ENCODE data around the gene C1QL4.
"Not testable (repeated sequence)": the region's sequence is repeated elsewhere in the genome, so short reads cannot be mapped to it uniquely, and the experiment has no call there.

The C1QL4 gene

DNA sequence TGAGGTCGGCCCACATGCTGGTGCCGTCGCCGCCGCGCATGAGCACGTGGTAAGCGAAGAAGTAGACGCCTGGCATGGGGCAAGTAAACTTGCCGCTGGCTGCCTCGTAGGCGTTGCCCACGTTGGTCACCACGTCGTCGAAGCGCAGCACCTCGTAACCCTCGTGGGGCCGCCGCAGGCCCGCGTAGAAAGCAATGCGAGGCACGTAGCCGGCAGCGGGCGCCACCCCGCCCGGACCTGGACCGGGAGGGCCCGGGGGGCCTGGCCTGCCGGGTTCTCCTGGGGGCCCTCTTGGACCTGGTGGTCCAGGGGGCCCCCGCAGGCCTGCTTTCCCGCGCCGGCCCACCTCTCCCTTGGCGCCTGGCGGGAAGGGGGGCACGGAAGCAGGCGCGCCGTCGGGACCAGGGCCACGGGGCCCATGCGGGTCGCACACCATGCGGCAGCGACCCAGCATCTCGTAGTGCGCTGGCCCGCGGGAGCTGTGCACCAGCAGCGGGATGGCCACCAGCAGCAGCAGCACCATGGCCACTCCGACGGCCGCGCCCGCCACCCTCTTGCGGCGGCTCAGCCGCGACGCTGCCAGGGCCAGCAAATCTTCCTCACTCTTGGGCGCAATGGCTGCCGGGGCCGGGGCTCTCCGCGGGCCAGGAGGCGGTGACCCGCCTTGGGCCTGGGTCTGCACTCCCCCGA is 888 bp downstream of the C1QL4 start:
- no peak for DNase-seq (ENCODE audit: low read depth, low spot score)
- TF ChIP-seq YY1 (IDR thresholded peaks at IDR 0.05; ENCODE audit: insufficient read depth, insufficient read length) (no peak), ZNF274 (IDR thresholded peaks at IDR 0.05; ENCODE audit: low read depth, low read length) (no peak), SUZ12 (IDR thresholded peaks at IDR 0.05; ENCODE audit: extremely low read depth, insufficient read depth, insufficient read length) (no peak)
- H3K36me3 ChIP-seq (ENCODE audit: insufficient read depth, insufficient read length, low read length), result peaks cover 8% of the 10 kb centered on the region
- peak overlapping the region; percentile 79 for H3K9ac ChIP-seq (ENCODE audit: insufficient read length, low read depth)
- H3K4me3 ChIP-seq (ENCODE audit: insufficient read length, low read depth), result peak overlapping the region; percentile 60
- no peaks in the 10 kb centered on the region for H3K9me3 ChIP-seq (ENCODE audit: insufficient read depth, low read length)
- peaks cover 37% of the 10 kb centered on the region for H3K4me1 ChIP-seq (ENCODE audit: insufficient read depth, insufficient read length)
- peaks cover 49% of the 10 kb centered on the region for H3K27me3 ChIP-seq (ENCODE audit: insufficient read depth, insufficient read length)

GRCh38 chr12:49335118-49335954 is 1.7 kb downstream of the C1QL4 start:
- Histone ChIP-seq H3K4me3 (ENCODE audit: insufficient read length, low read depth) (no peak overlapping the region), H3K36me3 (ENCODE audit: insufficient read depth, insufficient read length, low read length) (peaks cover 16% of the 10 kb centered on the region), H3K4me1 (ENCODE audit: insufficient read depth, insufficient read length) (peaks cover 41% of the 10 kb centered on the region), H3K9me3 (ENCODE audit: insufficient read depth, low read length) (no peaks in the 10 kb centered on the region), H3K27me3 (ENCODE audit: insufficient read depth, insufficient read length) (peaks cover 41% of the 10 kb centered on the region), H3K9ac (ENCODE audit: insufficient read length, low read depth) (no peak overlapping the region)
- no peak for DNase-seq (ENCODE audit: low read depth, low spot score)
- TF ChIP-seq ZNF274 (IDR thresholded peaks at IDR 0.05; ENCODE audit: low read depth, low read length) (no peak), YY1 (IDR thresholded peaks at IDR 0.05; ENCODE audit: insufficient read depth, insufficient read length) (no peak), SUZ12 (IDR thresholded peaks at IDR 0.05; ENCODE audit: extremely low read depth, insufficient read depth, insufficient read length) (no peak)

DNA sequence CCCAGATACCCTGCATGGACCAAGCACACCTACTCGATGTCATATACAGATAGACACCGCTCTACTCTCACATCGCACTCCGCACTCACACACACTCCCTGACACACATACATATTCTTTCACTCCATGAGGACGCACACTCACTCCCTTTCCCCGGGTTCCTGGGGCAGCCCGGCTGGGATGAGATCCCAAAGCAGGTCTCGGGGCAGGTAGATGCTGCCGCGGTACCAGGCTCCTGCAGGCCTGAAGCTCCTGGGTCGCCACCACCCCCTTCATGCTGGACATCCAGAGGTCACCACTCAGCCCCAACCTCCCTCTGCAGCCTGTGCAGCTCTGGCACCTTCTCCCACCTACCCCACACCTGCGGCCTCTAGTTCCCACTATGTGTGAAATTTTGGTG is 2.3 kb downstream of the C1QL4 start:
- TF ChIP-seq SUZ12 (IDR thresholded peaks at IDR 0.05; ENCODE audit: extremely low read depth, insufficient read depth, insufficient read length) (no peak), YY1 (IDR thresholded peaks at IDR 0.05; ENCODE audit: insufficient read depth, insufficient read length) (no peak), ZNF274 (IDR thresholded peaks at IDR 0.05; ENCODE audit: low read depth, low read length) (no peak)
- DNase-seq (ENCODE audit: low read depth, low spot score), result no peak
- H3K4me1 ChIP-seq (ENCODE audit: insufficient read depth, insufficient read length), result peaks cover 41% of the 10 kb centered on the region
- peaks cover 35% of the 10 kb centered on the region for H3K27me3 ChIP-seq (ENCODE audit: insufficient read depth, insufficient read length)
- peaks cover 22% of the 10 kb centered on the region for H3K36me3 ChIP-seq (ENCODE audit: insufficient read depth, insufficient read length, low read length)
- no peaks in the 10 kb centered on the region for H3K9me3 ChIP-seq (ENCODE audit: insufficient read depth, low read length)
- no peak overlapping the region for H3K9ac ChIP-seq (ENCODE audit: insufficient read length, low read depth)
- H3K4me3 ChIP-seq (ENCODE audit: insufficient read length, low read depth), result no peak overlapping the region

- Histone ChIP-seq H3K9me3 (ENCODE audit: insufficient read depth, low read length) (no peaks in the 10 kb centered on the region), H3K4me1 (ENCODE audit: insufficient read depth, insufficient read length) (peaks cover 37% of the 10 kb centered on the region), H3K36me3 (ENCODE audit: insufficient read depth, insufficient read length, low read length) (peaks cover 27% of the 10 kb centered on the region), H3K27me3 (ENCODE audit: insufficient read depth, insufficient read length) (peaks cover 31% of the 10 kb centered on the region), H3K4me3 (ENCODE audit: insufficient read length, low read depth) (no peak overlapping the region), H3K9ac (ENCODE audit: insufficient read length, low read depth) (no peak overlapping the region)
- TF ChIP-seq SUZ12 (IDR thresholded peaks at IDR 0.05; ENCODE audit: extremely low read depth, insufficient read depth, insufficient read length), result no peak
- no peak for TF ChIP-seq ZNF274 (IDR thresholded peaks at IDR 0.05; ENCODE audit: low read depth, low read length)
- TF ChIP-seq YY1 (IDR thresholded peaks at IDR 0.05; ENCODE audit: insufficient read depth, insufficient read length), result no peak
- no peak for DNase-seq (ENCODE audit: low read depth, low spot score)
These were observed 2.8 kb downstream of the C1QL4 start for GRCh38 chr12:49334226-49334625.

DNA sequence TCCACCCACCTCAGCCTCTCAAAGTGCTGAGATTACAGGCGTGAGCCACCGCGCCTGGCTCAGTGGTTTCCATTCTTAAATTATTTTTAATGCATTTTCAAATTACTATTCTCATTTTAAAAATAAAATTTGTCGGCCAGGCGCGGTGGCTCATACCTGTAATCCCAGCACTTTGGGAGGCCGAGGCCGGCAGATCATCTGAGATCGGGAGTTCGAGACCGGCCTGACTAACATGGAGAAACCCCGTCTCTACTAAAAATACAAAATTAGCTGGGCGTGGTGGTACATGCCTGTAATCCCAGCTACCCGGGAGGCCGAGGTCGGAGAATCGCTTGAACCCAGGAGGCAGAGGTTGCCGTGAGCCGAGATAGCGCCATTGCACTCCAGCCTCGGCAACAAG is 3.2 kb downstream of the C1QL4 start:
- H3K27me3 ChIP-seq (ENCODE audit: insufficient read depth, insufficient read length), result peaks cover 30% of the 10 kb centered on the region

GRCh38 chr12:49332891-49333371 is 4.1 kb downstream of the C1QL4 start:
- Histone ChIP-seq H3K4me1 (ENCODE audit: insufficient read depth, insufficient read length) (peaks cover 28% of the 10 kb centered on the region), H3K9ac (ENCODE audit: insufficient read length, low read depth) (no peak overlapping the region), H3K27me3 (ENCODE audit: insufficient read depth, insufficient read length) (peaks cover 22% of the 10 kb centered on the region), H3K9me3 (ENCODE audit: insufficient read depth, low read length) (no peaks in the 10 kb centered on the region), H3K4me3 (ENCODE audit: insufficient read length, low read depth) (no peak overlapping the region), H3K36me3 (ENCODE audit: insufficient read depth, insufficient read length, low read length) (peaks cover 34% of the 10 kb centered on the region)
- DNase-seq (ENCODE audit: low read depth, low spot score), result no peak
- no peak for TF ChIP-seq SUZ12 (IDR thresholded peaks at IDR 0.05; ENCODE audit: extremely low read depth, insufficient read depth, insufficient read length)

More for the DNA sequence above, 3.2 kb downstream of the C1QL4 start:
- H3K9ac ChIP-seq (ENCODE audit: insufficient read length, low read depth); H3K9me3 ChIP-seq (ENCODE audit: insufficient read depth, low read length); DNase-seq (ENCODE audit: low read depth, low spot score); H3K4me3 ChIP-seq (ENCODE audit: insufficient read length, low read depth): not testable (repeated sequence)
- Histone ChIP-seq H3K4me1 (ENCODE audit: insufficient read depth, insufficient read length) (peaks cover 32% of the 10 kb centered on the region), H3K36me3 (ENCODE audit: insufficient read depth, insufficient read length, low read length) (peaks cover 31% of the 10 kb centered on the region)

DNA sequence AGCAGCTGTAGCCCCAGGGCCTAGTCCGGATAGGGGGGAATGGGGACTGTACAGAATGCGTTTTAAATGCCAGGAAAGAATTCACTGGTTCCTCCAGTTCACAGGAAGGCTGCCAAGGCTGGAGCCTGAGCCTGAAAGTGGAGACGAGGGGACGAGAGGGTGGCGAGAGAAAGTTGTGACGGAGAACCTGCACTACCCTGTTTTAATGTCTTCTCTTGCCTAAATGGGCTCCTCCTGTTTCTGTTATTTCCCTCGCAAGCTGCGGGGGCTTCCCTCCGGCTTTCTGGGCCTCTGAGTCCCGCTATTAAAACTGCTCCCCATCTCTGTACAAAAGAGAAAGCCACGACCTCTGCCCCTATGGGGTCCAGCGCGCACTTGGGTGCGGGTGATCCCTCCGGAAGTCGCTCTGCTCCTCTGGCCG is 4.5 kb downstream of the C1QL4 start:
- no peak for DNase-seq (ENCODE audit: low read depth, low spot score)
- Histone ChIP-seq H3K27me3 (ENCODE audit: insufficient read depth, insufficient read length) (peaks cover 17% of the 10 kb centered on the region), H3K36me3 (ENCODE audit: insufficient read depth, insufficient read length, low read length) (peaks cover 37% of the 10 kb centered on the region), H3K9ac (ENCODE audit: insufficient read length, low read depth) (no peak overlapping the region), H3K4me3 (ENCODE audit: insufficient read length, low read depth) (no peak overlapping the region), H3K9me3 (ENCODE audit: insufficient read depth, low read length) (no peaks in the 10 kb centered on the region), H3K4me1 (ENCODE audit: insufficient read depth, insufficient read length) (peaks cover 28% of the 10 kb centered on the region)
- TF ChIP-seq YY1 (IDR thresholded peaks at IDR 0.05; ENCODE audit: insufficient read depth, insufficient read length) (no peak), ZNF274 (IDR thresholded peaks at IDR 0.05; ENCODE audit: low read depth, low read length) (no peak), SUZ12 (IDR thresholded peaks at IDR 0.05; ENCODE audit: extremely low read depth, insufficient read depth, insufficient read length) (no peak)

All from NT2/D1 (cell line).